ENCODE measurements around the gene MID1.

The MID1 gene

GRCh38 chrX:10479508-10479907 is 140.9 kb downstream of the MID1 start:
- Mint-ChIP-seq H3K4me3 (no peak overlapping the region), H3K4me1 (no peaks in the 10 kb centered on the region), H3K9me3 (peaks cover 0 to 4% of the 10 kb centered on the region in 2 donors), H3K27ac (no peak overlapping the region), H3K27me3 (no peaks in the 10 kb centered on the region)
- no peak for ATAC-seq
- no peak for DNase-seq

GRCh38 chrX:10477525-10477924 is 142.9 kb downstream of the MID1 start:
- Mint-ChIP-seq H3K27me3 (no peaks in the 10 kb centered on the region), H3K9me3 (peaks cover 0 to 4% of the 10 kb centered on the region in 2 donors), H3K27ac (no peak overlapping the region), H3K4me3 (no peak overlapping the region), H3K4me1 (no peaks in the 10 kb centered on the region)
- ATAC-seq (no peak), DNase-seq (no peak)

- DNase-seq = no peak
- no peak for ATAC-seq
- Mint-ChIP-seq H3K4me1 (no peaks in the 10 kb centered on the region), H3K4me3 (no peak overlapping the region), H3K9me3 (peaks cover 0 to 4% of the 10 kb centered on the region in 2 donors), H3K27me3 (no peaks in the 10 kb centered on the region), H3K27ac (no peak overlapping the region)
These were observed 145.3 kb downstream of the MID1 start for GRCh38 chrX:10474913-10475568.

GRCh38 chrX:10474510-10474909 is 145.9 kb downstream of the MID1 start:
- H3K9me3 Mint-ChIP-seq = peaks cover 0 to 2% of the 10 kb centered on the region in 2 donors
- H3K27me3 Mint-ChIP-seq = no peaks in the 10 kb centered on the region
- DNase-seq = no peak
- H3K27ac Mint-ChIP-seq = no peak overlapping the region
- no peaks in the 10 kb centered on the region for H3K4me1 Mint-ChIP-seq
- ATAC-seq = no peak
- no peak overlapping the region for H3K4me3 Mint-ChIP-seq

GRCh38 chrX:10471418-10471817 is 149.0 kb downstream of the MID1 start:
- Mint-ChIP-seq H3K27ac (no peak overlapping the region), H3K4me3 (no peak overlapping the region), H3K4me1 (no peaks in the 10 kb centered on the region), H3K9me3 (no peaks in the 10 kb centered on the region), H3K27me3 (no peaks in the 10 kb centered on the region)
- no peak for ATAC-seq
- no peak for DNase-seq

- Mint-ChIP-seq H3K4me3 (no peak overlapping the region), H3K9me3 (no peaks in the 10 kb centered on the region)
- ATAC-seq = no peak
These were observed 150.4 kb downstream of the MID1 start for GRCh38 chrX:10470009-10470408.

GRCh38 chrX:10467793-10468192 is 152.6 kb downstream of the MID1 start:
- no peaks in the 10 kb centered on the region for H3K4me1 Mint-ChIP-seq
- ATAC-seq = no peak
- no peaks in the 10 kb centered on the region for H3K9me3 Mint-ChIP-seq
- no peaks in the 10 kb centered on the region for H3K27me3 Mint-ChIP-seq
- H3K27ac Mint-ChIP-seq = no peak overlapping the region
- no peak for DNase-seq
- no peak overlapping the region for H3K4me3 Mint-ChIP-seq

More at GRCh38 chrX:10470009-10470408, 150.4 kb downstream of the MID1 start:
- Mint-ChIP-seq H3K4me1 (no peaks in the 10 kb centered on the region), H3K27ac (no peak overlapping the region), H3K27me3 (no peaks in the 10 kb centered on the region)
- DNase-seq = no peak

- no peak overlapping the region for H3K4me3 Mint-ChIP-seq
- no peak for DNase-seq
- ATAC-seq = no peak
- no peaks in the 10 kb centered on the region for H3K9me3 Mint-ChIP-seq
- H3K4me1 Mint-ChIP-seq = no peaks in the 10 kb centered on the region
- no peaks in the 10 kb centered on the region for H3K27me3 Mint-ChIP-seq
- no peak overlapping the region for H3K27ac Mint-ChIP-seq
These were observed 155.1 kb downstream of the MID1 start for GRCh38 chrX:10465254-10465653.

- Mint-ChIP-seq H3K27me3 (no peaks in the 10 kb centered on the region), H3K9me3 (peaks cover 0 to 3% of the 10 kb centered on the region in 2 donors), H3K4me3 (no peak overlapping the region), H3K4me1 (no peaks in the 10 kb centered on the region), H3K27ac (no peak overlapping the region)
- no peak for ATAC-seq
- DNase-seq = no peak
These were observed 163.3 kb downstream of the MID1 start for GRCh38 chrX:10457092-10457491.

- no peaks in the 10 kb centered on the region for H3K27me3 Mint-ChIP-seq
- no peak overlapping the region for H3K27ac Mint-ChIP-seq
- no peaks in the 10 kb centered on the region for H3K4me1 Mint-ChIP-seq
- H3K4me3 Mint-ChIP-seq = no peak overlapping the region
- ATAC-seq (no peak), DNase-seq (no peak)
- H3K9me3 Mint-ChIP-seq = peaks cover 0 to 3% of the 10 kb centered on the region in 2 donors
These were observed 166.4 kb downstream of the MID1 start for GRCh38 chrX:10453945-10454344.

GRCh38 chrX:10450959-10451355 is 169.4 kb downstream of the MID1 start:
- Mint-ChIP-seq H3K4me1 (no peaks in the 10 kb centered on the region), H3K27ac (no peak overlapping the region), H3K9me3 (peaks cover 0 to 3% of the 10 kb centered on the region in 2 donors), H3K27me3 (no peaks in the 10 kb centered on the region), H3K4me3 (no peak overlapping the region)
- ATAC-seq (no peak), DNase-seq (no peak)

GRCh38 chrX:10450229-10450958 is 170.0 kb downstream of the MID1 start:
- Mint-ChIP-seq H3K4me1 (no peaks in the 10 kb centered on the region), H3K9me3 (peaks cover 0 to 3% of the 10 kb centered on the region in 2 donors), H3K27me3 (no peaks in the 10 kb centered on the region), H3K27ac (no peak overlapping the region), H3K4me3 (no peak overlapping the region)
- ATAC-seq (no peak), DNase-seq (no peak)

- no peak overlapping the region for H3K27ac Mint-ChIP-seq
- H3K27me3 Mint-ChIP-seq = no peaks in the 10 kb centered on the region
- ATAC-seq (no peak), DNase-seq (no peak)
- H3K4me3 Mint-ChIP-seq = no peak overlapping the region
- H3K9me3 Mint-ChIP-seq = no peaks in the 10 kb centered on the region
- H3K4me1 Mint-ChIP-seq = no peaks in the 10 kb centered on the region
These were observed 172.7 kb downstream of the MID1 start for GRCh38 chrX:10447564-10448214.

GRCh38 chrX:10444204-10444603 is 176.2 kb downstream of the MID1 start:
- no peak overlapping the region for H3K4me3 Mint-ChIP-seq

GRCh38 chrX:10441464-10441863 is 178.9 kb downstream of the MID1 start:
- H3K9me3 Mint-ChIP-seq = no peaks in the 10 kb centered on the region
- H3K4me3 Mint-ChIP-seq = no peak overlapping the region
- H3K27me3 Mint-ChIP-seq = no peaks in the 10 kb centered on the region
- ATAC-seq (no peak), DNase-seq (no peak)
- H3K27ac Mint-ChIP-seq = no peak overlapping the region
- no peaks in the 10 kb centered on the region for H3K4me1 Mint-ChIP-seq

More at GRCh38 chrX:10444204-10444603, 176.2 kb downstream of the MID1 start:
- ATAC-seq = no peak
- Mint-ChIP-seq H3K27ac (no peak overlapping the region), H3K27me3 (no peaks in the 10 kb centered on the region), H3K9me3 (no peaks in the 10 kb centered on the region), H3K4me1 (no peaks in the 10 kb centered on the region)
- DNase-seq = no peak

GRCh38 chrX:10433296-10433965 is 187.0 kb downstream of the MID1 start:
- no peak for ATAC-seq
- no peaks in the 10 kb centered on the region for H3K27me3 Mint-ChIP-seq
- H3K4me3 Mint-ChIP-seq = no peak overlapping the region
- no peaks in the 10 kb centered on the region for H3K4me1 Mint-ChIP-seq
- peaks cover 0 to 7% of the 10 kb centered on the region in 2 donors for H3K9me3 Mint-ChIP-seq
- H3K27ac Mint-ChIP-seq = no peak overlapping the region
- no peak for DNase-seq

All from stimulated activated naive CD8-positive, alpha-beta T cell treated with anti-CD3 and anti-CD28 coated beads, Interleukin-15, amount 100 ng/mL, for 72 hours (primary cell).